ENCODE results near the gene NREP.

Gene NREP

GRCh38 chr5:111699324-111699723 lies 57.7 kb downstream of the NREP start:
- WGBS, 2 experiments, result 80% methylated on average over 1 of the region's 1 CpG; no CpG with 5 or more reads in 1 of the 2 experiments
- no peaks in the 10 kb centered on the region for H3K27me3 ChIP-seq (ENCODE audit: control insufficient read depth, insufficient read depth, low read length, poor library complexity, severe bottlenecking)

DNA sequence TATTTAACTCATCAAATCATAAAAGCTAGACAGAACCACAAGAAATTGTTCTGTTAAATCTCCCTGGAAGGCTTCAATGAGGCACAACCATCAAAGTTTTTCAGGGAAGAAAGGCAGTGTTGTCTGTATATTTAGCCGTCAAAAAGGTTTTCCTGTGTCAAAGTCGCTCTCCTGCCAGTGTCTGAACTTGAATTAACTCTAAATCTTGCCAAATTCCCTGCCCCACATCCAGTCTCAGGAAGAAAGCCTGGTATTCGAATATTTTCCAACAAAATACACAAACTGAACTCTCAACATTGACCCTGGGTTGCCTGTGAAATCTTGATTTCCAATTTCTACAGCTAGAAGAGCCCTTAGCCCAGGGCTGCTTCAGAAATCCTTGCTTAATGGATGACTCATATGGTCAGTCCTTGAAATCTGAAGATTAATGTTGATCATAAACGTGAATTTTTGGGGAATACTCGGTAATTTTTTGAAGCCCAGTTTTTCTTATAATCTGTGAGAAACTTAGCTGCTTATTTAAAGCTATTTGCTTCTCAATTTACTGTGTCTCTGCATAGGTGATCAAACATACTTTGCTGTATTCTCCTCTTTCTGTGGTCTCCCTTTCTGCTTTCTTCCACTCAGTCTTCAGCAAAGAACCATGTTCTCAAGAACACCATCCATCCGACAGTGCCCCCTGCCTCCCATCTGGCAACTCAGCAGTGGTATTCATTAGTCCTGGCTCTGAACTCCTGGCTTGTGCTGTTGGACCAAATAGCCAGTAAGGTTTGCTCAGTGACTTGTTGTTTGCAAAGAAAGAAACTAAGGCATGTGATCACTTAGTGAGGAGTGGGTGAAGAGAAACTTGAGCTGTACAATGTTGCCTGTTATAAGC lies 58.9 kb downstream of the NREP start:
- H3K27ac ChIP-seq (ENCODE audit: insufficient read depth, low read depth, low read length, poor library complexity, severe bottlenecking), result no peak overlapping the region
- WGBS, 2 experiments, result 85 to 90% methylated on average over 6 of the region's 6 CpGs

More at GRCh38 chr5:111699324-111699723, 57.7 kb downstream of the NREP start:
- Histone ChIP-seq H3K9me3 (ENCODE audit: control insufficient read depth, low read length) (no peaks in the 10 kb centered on the region), H3K4me1 (ENCODE audit: control insufficient read depth, insufficient read depth, low read length) (no peaks in the 10 kb centered on the region), H3K4me3 (ENCODE audit: insufficient read depth, low read depth, low read length) (no peak overlapping the region), H3K36me3 (ENCODE audit: control insufficient read depth, insufficient read depth, low read length) (no peaks in the 10 kb centered on the region), H3K27ac (ENCODE audit: insufficient read depth, low read depth, low read length, poor library complexity, severe bottlenecking) (no peak overlapping the region)

DNA sequence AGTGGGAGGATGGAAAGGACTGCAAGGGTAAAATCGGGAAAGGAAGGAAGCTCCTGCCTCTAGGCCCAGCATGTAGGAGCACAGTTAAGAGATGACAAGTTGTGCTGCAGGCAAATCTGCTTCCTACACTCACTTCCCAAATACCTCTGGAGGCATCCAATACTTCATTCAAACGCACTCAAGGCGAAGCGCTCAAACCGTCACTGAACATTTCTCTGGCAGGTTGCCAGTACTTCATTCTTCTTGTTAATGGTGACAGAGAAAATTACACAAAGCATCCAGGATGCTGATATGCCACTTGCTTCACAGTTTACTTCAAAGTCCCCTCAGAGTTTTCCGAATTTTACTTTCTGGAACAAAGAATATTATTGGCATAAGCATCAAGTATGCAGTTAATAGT lies 59.8 kb downstream of the NREP start:
- no peaks in the 10 kb centered on the region for H3K4me1 ChIP-seq (ENCODE audit: control insufficient read depth, insufficient read depth, low read length)
- WGBS, 2 experiments, result 78 to 82% methylated on average over 5 to 6 of the region's 6 CpGs
- no peak overlapping the region for H3K4me3 ChIP-seq (ENCODE audit: insufficient read depth, low read depth, low read length)
- H3K9me3 ChIP-seq (ENCODE audit: control insufficient read depth, low read length), result no peaks in the 10 kb centered on the region
- no peak overlapping the region for H3K27ac ChIP-seq (ENCODE audit: insufficient read depth, low read depth, low read length, poor library complexity, severe bottlenecking)
- no peaks in the 10 kb centered on the region for H3K27me3 ChIP-seq (ENCODE audit: control insufficient read depth, insufficient read depth, low read length, poor library complexity, severe bottlenecking)
- no peaks in the 10 kb centered on the region for H3K36me3 ChIP-seq (ENCODE audit: control insufficient read depth, insufficient read depth, low read length)

More for the DNA sequence above, 58.9 kb downstream of the NREP start:
- Histone ChIP-seq H3K36me3 (ENCODE audit: control insufficient read depth, insufficient read depth, low read length) (no peaks in the 10 kb centered on the region), H3K27me3 (ENCODE audit: control insufficient read depth, insufficient read depth, low read length, poor library complexity, severe bottlenecking) (no peaks in the 10 kb centered on the region), H3K9me3 (ENCODE audit: control insufficient read depth, low read length) (no peaks in the 10 kb centered on the region), H3K4me3 (ENCODE audit: insufficient read depth, low read depth, low read length) (no peak overlapping the region), H3K4me1 (ENCODE audit: control insufficient read depth, insufficient read depth, low read length) (no peaks in the 10 kb centered on the region)

DNA sequence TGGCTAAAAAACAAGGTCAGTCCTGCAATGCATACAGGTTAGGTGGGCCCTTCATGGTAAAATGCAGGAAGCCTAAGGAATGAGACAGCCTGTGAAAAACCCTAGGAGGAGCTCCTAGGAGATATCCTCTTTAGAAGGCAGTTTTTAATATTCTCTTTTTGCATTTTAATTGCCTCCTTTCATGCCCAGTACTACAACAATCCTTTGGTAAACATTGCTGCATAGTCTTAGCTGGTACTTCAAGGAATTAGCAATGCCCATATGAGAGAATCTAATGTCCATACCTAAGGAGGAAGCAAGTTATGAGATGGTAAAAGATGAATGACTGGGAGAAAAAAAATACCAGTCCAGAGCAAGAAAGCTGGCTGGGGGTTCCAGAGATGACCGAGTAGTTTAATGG lies 61.0 kb downstream of the NREP start:
- Histone ChIP-seq H3K36me3 (ENCODE audit: control insufficient read depth, insufficient read depth, low read length) (no peaks in the 10 kb centered on the region), H3K4me3 (ENCODE audit: insufficient read depth, low read depth, low read length) (no peak overlapping the region), H3K4me1 (ENCODE audit: control insufficient read depth, insufficient read depth, low read length) (no peaks in the 10 kb centered on the region), H3K27ac (ENCODE audit: insufficient read depth, low read depth, low read length, poor library complexity, severe bottlenecking) (no peak overlapping the region), H3K9me3 (ENCODE audit: control insufficient read depth, low read length) (no peaks in the 10 kb centered on the region), H3K27me3 (ENCODE audit: control insufficient read depth, insufficient read depth, low read length, poor library complexity, severe bottlenecking) (no peaks in the 10 kb centered on the region)
- 89 to 91% methylated on average over 1 of the region's 1 CpG for WGBS, 2 experiments

- Histone ChIP-seq H3K36me3 (ENCODE audit: control insufficient read depth, insufficient read depth, low read length) (no peaks in the 10 kb centered on the region), H3K27me3 (ENCODE audit: control insufficient read depth, insufficient read depth, low read length, poor library complexity, severe bottlenecking) (no peaks in the 10 kb centered on the region), H3K4me1 (ENCODE audit: control insufficient read depth, insufficient read depth, low read length) (no peaks in the 10 kb centered on the region), H3K27ac (ENCODE audit: insufficient read depth, low read depth, low read length, poor library complexity, severe bottlenecking) (no peak overlapping the region), H3K9me3 (ENCODE audit: control insufficient read depth, low read length) (no peaks in the 10 kb centered on the region), H3K4me3 (ENCODE audit: insufficient read depth, low read depth, low read length) (no peak overlapping the region)
- WGBS, 2 experiments, result 75 to 90% methylated on average over 1 of the region's 1 CpG
Observed at GRCh38 chr5:111694133-111694532, 62.9 kb downstream of the NREP start.

- H3K4me3 ChIP-seq (ENCODE audit: insufficient read depth, low read depth, low read length), result no peak overlapping the region
- no peaks in the 10 kb centered on the region for H3K36me3 ChIP-seq (ENCODE audit: control insufficient read depth, insufficient read depth, low read length)
- H3K27me3 ChIP-seq (ENCODE audit: control insufficient read depth, insufficient read depth, low read length, poor library complexity, severe bottlenecking), result no peaks in the 10 kb centered on the region
- no peak overlapping the region for H3K27ac ChIP-seq (ENCODE audit: insufficient read depth, low read depth, low read length, poor library complexity, severe bottlenecking)
- H3K4me1 ChIP-seq (ENCODE audit: control insufficient read depth, insufficient read depth, low read length), result no peaks in the 10 kb centered on the region
- 95 to 97% methylated on average over 2 of the region's 2 CpGs for WGBS, 2 experiments
- no peaks in the 10 kb centered on the region for H3K9me3 ChIP-seq (ENCODE audit: control insufficient read depth, low read length)
Observed at GRCh38 chr5:111691914-111692313, 65.1 kb downstream of the NREP start.

DNA sequence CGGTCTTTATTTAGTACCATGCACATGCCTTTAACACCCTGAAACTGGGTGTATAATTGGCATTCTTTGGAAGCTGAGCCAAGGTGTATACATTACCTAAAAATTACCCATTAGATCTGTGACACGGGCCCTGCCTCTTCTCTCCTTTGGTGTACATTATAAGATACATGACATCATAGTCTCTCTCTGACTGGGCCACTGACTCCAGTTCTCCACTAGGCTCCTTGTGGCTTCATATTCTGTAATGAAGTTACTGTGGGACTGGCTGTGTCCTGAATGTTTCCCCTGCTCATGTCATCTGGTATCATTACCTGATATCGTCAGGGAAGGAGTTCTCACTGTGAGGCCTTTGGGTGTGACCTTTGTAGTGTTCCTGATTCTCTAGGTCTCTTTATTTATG lies 65.5 kb downstream of the NREP start:
- Histone ChIP-seq H3K4me3 (ENCODE audit: insufficient read depth, low read depth, low read length) (no peak overlapping the region), H3K36me3 (ENCODE audit: control insufficient read depth, insufficient read depth, low read length) (no peaks in the 10 kb centered on the region), H3K9me3 (ENCODE audit: control insufficient read depth, low read length) (no peaks in the 10 kb centered on the region), H3K27me3 (ENCODE audit: control insufficient read depth, insufficient read depth, low read length, poor library complexity, severe bottlenecking) (no peaks in the 10 kb centered on the region), H3K27ac (ENCODE audit: insufficient read depth, low read depth, low read length, poor library complexity, severe bottlenecking) (no peak overlapping the region), H3K4me1 (ENCODE audit: control insufficient read depth, insufficient read depth, low read length) (no peaks in the 10 kb centered on the region)
- WGBS, 2 experiments, result 87 to 94% methylated on average over 3 of the region's 3 CpGs

GRCh38 chr5:111689357-111689935 lies 67.5 kb downstream of the NREP start:
- H3K27me3 ChIP-seq (ENCODE audit: control insufficient read depth, insufficient read depth, low read length, poor library complexity, severe bottlenecking), result no peaks in the 10 kb centered on the region
- 89 to 96% methylated on average over 1 of the region's 1 CpG for WGBS, 2 experiments
- no peak overlapping the region for H3K27ac ChIP-seq (ENCODE audit: insufficient read depth, low read depth, low read length, poor library complexity, severe bottlenecking)
- H3K4me1 ChIP-seq (ENCODE audit: control insufficient read depth, insufficient read depth, low read length), result no peaks in the 10 kb centered on the region
- no peaks in the 10 kb centered on the region for H3K9me3 ChIP-seq (ENCODE audit: control insufficient read depth, low read length)
- H3K4me3 ChIP-seq (ENCODE audit: insufficient read depth, low read depth, low read length), result no peak overlapping the region
- no peaks in the 10 kb centered on the region for H3K36me3 ChIP-seq (ENCODE audit: control insufficient read depth, insufficient read depth, low read length)

GRCh38 chr5:111685969-111686368 lies 71.0 kb downstream of the NREP start:
- Histone ChIP-seq H3K36me3 (ENCODE audit: control insufficient read depth, insufficient read depth, low read length) (no peaks in the 10 kb centered on the region), H3K4me3 (ENCODE audit: insufficient read depth, low read depth, low read length) (no peak overlapping the region), H3K27me3 (ENCODE audit: control insufficient read depth, insufficient read depth, low read length, poor library complexity, severe bottlenecking) (no peaks in the 10 kb centered on the region), H3K27ac (ENCODE audit: insufficient read depth, low read depth, low read length, poor library complexity, severe bottlenecking) (no peak overlapping the region), H3K4me1 (ENCODE audit: control insufficient read depth, insufficient read depth, low read length) (no peaks in the 10 kb centered on the region), H3K9me3 (ENCODE audit: control insufficient read depth, low read length) (no peaks in the 10 kb centered on the region)
- 93% methylated on average over 3 of the region's 3 CpGs for WGBS, 2 experiments

DNA sequence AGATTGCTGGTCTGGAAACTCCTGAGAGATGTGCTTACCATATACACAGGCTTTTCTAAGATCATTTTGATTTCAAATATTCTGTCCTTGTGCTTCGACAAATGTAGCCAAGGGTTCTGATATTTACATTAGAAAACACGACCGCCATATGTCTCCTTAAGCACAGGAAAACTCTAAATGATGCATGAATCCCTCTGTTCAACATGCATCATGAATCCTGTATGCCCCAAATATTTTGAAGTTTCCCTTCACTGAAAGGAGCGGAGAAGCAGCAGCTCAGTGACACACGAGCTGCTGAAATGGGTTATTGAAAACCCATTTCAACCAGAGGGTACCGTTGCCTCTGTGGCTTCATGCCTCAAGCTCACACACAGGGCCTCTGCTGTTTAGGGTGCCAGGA lies 74.4 kb downstream of the NREP start:
- Histone ChIP-seq H3K9me3 (ENCODE audit: control insufficient read depth, low read length) (no peaks in the 10 kb centered on the region), H3K27me3 (ENCODE audit: control insufficient read depth, insufficient read depth, low read length, poor library complexity, severe bottlenecking) (no peaks in the 10 kb centered on the region), H3K36me3 (ENCODE audit: control insufficient read depth, insufficient read depth, low read length) (no peaks in the 10 kb centered on the region), H3K27ac (ENCODE audit: insufficient read depth, low read depth, low read length, poor library complexity, severe bottlenecking) (no peak overlapping the region), H3K4me1 (ENCODE audit: control insufficient read depth, insufficient read depth, low read length) (no peaks in the 10 kb centered on the region), H3K4me3 (ENCODE audit: insufficient read depth, low read depth, low read length) (no peak overlapping the region)
- WGBS, 2 experiments, result 92 to 95% methylated on average over 6 of the region's 6 CpGs

Measured in ectodermal cell (in vitro differentiated cells).